ENCODE data around the gene GNRH2.
"Not testable (repeated sequence)": the region's sequence is repeated elsewhere in the genome, so short reads cannot be mapped to it uniquely, and the experiment has no call there.

GNRH2 gene

DNA sequence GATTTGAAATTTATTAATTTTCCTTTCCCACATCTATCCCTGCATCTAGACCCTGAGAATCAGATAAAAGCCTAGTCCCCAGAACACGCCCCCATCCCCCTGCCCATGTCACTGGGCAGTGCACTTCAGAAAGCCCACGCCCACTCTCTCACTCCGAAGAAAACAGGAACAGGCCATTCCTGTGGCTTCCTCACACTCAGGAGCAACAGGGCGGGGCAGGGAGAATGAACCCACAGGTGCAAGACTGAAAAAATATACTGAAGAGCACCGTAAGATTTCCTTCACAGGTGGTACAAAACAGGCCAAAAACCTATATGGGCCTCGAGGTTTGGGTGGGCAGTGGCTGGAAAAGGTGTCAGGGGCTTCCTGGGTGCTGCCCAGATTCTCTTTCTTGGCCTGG is 31.4 kb downstream of the GNRH2 start:
- no peak overlapping the region for H3K4me3 ChIP-seq (ENCODE audit: low read depth, low read length)
- TF ChIP-seq CTCF (IDR thresholded peaks at IDR 0.05; ENCODE audit: insufficient read depth, low read depth, low read length, missing control alignments), result no peak
- no peak for DNase-seq (ENCODE audit: low read depth)

DNA sequence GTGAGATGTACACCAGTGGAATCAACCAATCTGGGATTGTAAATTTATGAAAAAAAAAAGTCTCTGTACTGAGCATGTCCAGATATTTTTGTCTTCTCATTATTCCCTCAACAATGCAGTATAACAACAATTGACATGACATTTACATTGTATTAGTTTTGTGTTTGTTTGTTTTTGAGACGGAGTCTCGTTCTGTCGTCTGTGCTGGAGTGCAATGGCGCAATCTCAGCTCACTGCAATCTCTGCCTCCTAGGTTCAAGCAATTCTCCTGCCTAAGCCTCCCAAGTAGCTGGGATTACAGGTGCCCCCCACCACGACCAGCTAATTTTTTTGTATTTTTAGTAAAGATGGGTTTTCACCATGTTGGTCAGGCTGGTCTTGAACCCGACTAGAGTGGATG is 31.9 kb downstream of the GNRH2 start:
- H3K4me3 ChIP-seq (ENCODE audit: low read depth, low read length); DNase-seq (ENCODE audit: low read depth): not testable (repeated sequence)

- H3K4me3 ChIP-seq (ENCODE audit: low read depth, low read length), result no peak overlapping the region
- TF ChIP-seq CTCF (IDR thresholded peaks at IDR 0.05; ENCODE audit: insufficient read depth, low read depth, low read length, missing control alignments), result no peak
- no peak for DNase-seq (ENCODE audit: low read depth)
Observed at GRCh38 chr20:3077618-3078134, 34.3 kb downstream of the GNRH2 start.

GRCh38 chr20:3080939-3081388 is 37.5 kb downstream of the GNRH2 start:
- no peak for DNase-seq (ENCODE audit: low read depth)
- no peak overlapping the region for H3K4me3 ChIP-seq (ENCODE audit: low read depth, low read length)
- no peak for TF ChIP-seq CTCF (IDR thresholded peaks at IDR 0.05; ENCODE audit: insufficient read depth, low read depth, low read length, missing control alignments)

DNA sequence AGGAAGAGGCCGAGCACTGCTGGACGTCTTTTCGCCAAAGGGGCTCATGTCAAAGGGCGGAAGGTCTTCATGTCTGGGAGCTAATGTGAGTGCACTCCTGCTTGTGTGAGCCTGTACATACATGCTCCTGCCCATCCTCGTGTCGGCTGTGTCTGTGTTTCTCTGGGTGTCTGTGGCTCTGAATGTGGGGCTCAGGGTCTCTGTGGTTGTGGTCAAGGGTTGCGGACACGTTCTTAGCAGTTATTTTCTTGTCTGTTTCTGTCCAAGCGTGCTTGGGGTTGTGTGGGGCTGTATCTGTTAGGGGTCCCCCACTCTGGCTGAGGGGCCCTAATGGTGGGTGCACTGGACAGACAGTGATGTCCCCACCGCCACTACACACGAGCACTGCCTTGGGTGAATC is 38.2 kb downstream of the GNRH2 start:
- no peak for TF ChIP-seq CTCF (IDR thresholded peaks at IDR 0.05; ENCODE audit: insufficient read depth, low read depth, low read length, missing control alignments)
- no peak for DNase-seq (ENCODE audit: low read depth)
- H3K4me3 ChIP-seq (ENCODE audit: low read depth, low read length), result no peak overlapping the region

GRCh38 chr20:3082306-3082951 is 39.0 kb downstream of the GNRH2 start:
- no peak overlapping the region for H3K4me3 ChIP-seq (ENCODE audit: low read depth, low read length)
- TF ChIP-seq CTCF (IDR thresholded peaks at IDR 0.05; ENCODE audit: insufficient read depth, low read depth, low read length, missing control alignments), result no peak

GRCh38 chr20:3082955-3083952 is 39.8 kb downstream of the GNRH2 start:
- TF ChIP-seq CTCF (IDR thresholded peaks at IDR 0.05; ENCODE audit: insufficient read depth, low read depth, low read length, missing control alignments), result no peak
- H3K4me3 ChIP-seq (ENCODE audit: low read depth, low read length), result no peak overlapping the region
- no peak for DNase-seq (ENCODE audit: low read depth)

More at GRCh38 chr20:3082306-3082951, 39.0 kb downstream of the GNRH2 start:
- no peak for DNase-seq (ENCODE audit: low read depth)

Data from GM12865 (cell line).